ENCODE results near the gene TOX3. TPM values are rescaled to one million over a fixed set of nuclear protein-coding genes. Genes with fewer than 3 reads are reported as not detected.

Gene TOX3
- polyA plus RNA-seq, 1 of the 3 experiments (the other 2 are of a cell fraction), result not detected

DNA sequence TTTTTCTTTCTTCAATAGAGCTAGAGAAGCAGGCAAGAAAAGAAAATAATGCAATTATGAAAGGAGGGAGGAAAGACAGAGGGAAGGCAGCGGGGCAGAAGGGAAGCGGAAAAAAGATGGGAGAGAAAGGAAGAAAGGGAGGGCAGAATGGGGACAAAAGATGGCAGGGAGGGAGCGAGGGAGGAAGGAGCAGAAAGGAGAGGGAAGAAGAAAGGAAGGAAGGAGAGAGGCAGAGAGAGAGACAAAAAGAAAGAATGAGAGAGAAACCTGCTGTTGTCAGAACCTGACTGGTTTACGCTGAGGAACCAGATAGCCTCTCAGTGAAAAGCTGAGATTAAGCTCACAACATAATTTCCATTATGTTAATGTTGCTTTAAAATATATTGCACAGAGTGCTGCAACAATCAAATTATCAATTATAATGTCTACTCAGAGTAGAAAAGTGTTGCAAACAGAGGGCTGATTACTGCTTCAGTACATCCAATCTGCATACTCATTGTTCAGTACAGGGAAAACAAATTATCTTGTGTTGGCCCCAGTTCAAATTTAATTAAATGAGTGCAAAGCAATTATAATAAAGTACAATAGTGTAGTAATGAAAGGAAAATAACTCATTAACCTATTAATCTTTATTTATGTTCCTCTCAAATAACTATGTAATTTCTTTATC, 32.0 kb upstream of the TOX3 start:
- no peaks in the 10 kb centered on the region for H3F3A ChIP-seq (replicated peaks; ENCODE audit: insufficient read depth)
- H3K4me1 ChIP-seq (ENCODE audit: control insufficient read depth in 1 of 2, insufficient read depth in 2 of 2, low read depth in 1 of 2, low read length in 1 of 2), result no peaks in the 10 kb centered on the region
- no peaks in the 10 kb centered on the region for H3K9me2 ChIP-seq
- no peak for DNase-seq
- H2AFZ ChIP-seq (ENCODE audit: low read depth), result no peak overlapping the region
- CTCF ChIA-PET, result no interaction called here
- H3K9me3 ChIP-seq, result no peaks in the 10 kb centered on the region
- no peaks in the 10 kb centered on the region for H3K79me2 ChIP-seq (ENCODE audit: insufficient read depth)
- POLR2A ChIA-PET, result no interaction called here
- H3K4me3 ChIP-seq (ENCODE audit: low read depth in 2 of 2, low read length in 1 of 2), result no peak overlapping the region
- H3K4me2 ChIP-seq, result no peak overlapping the region
- no peak overlapping the region for H3K27ac ChIP-seq (ENCODE audit: low read depth in 2 of 2, low read length in 1 of 2)
- H4K20me1 ChIP-seq (ENCODE audit: insufficient read depth), result no peaks in the 10 kb centered on the region
- no peaks in the 10 kb centered on the region for H3K27me3 ChIP-seq (ENCODE audit: insufficient read depth)
- WGBS (ENCODE audit: low lambda C conversion rate), result 48% methylated on average over 4 of the region's 4 CpGs
- no peak overlapping the region for H3K9ac ChIP-seq
- H3K36me3 ChIP-seq (replicated peaks in 1 of 2; ENCODE audit: control insufficient read depth in 1 of 2, insufficient read depth in 2 of 2, low read length in 1 of 2), result no peaks in the 10 kb centered on the region
- TF ChIP-seq, protein P1, sequence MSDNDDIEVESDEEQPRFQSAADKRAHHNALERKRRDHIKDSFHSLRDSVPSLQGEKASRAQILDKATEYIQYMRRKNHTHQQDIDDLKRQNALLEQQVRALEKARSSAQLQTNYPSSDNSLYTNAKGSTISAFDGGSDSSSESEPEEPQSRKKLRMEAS (IDR thresholded peaks at IDR 0.05; ENCODE audit: low read depth), result no peak
- TF ChIP-seq FOXJ3 (CRISPR knock-in tag; IDR thresholded peaks at IDR 0.05) (no peak), YY1 (IDR thresholded peaks at IDR 0.05; ENCODE audit: low read depth) (no peak)

DNA sequence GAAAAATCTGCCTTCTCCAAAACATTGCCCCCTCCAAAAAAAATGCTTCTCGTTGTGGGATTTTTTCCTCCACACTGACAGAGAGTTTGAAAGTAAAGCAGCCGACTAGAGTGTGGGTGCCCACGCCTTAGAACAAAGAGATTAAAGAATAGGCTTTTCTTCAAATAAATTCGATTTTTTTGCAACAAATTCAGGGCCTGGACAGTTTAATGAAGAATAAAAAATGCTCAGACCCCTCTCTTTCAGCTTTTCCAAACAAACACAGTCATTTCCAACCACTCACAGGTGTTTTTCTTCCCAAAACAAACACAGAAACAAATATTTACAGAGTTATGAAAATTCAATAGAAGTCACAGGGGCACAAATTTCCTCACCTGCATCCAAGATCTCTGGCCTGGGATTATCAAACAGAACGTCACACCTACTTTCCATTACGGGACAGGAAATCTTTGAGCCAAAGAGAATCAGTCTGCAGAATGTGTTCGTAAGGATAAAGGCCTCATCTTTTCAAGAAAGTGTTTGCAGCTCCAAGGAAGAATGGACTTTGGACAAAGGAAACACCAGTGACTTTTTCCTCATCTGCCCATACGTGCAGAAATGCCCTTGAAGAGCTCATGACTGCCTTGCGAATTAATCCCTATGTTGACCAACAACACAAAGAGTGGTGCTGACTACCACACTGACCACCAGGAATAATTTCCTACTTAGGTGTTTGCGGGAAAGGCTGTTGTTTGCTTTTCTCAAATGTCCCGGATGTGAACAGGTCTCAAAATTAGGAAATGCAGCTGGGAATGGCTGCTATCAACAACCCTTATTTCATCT, 31.3 kb upstream of the TOX3 start:
- no peak overlapping the region for H3K4me2 ChIP-seq
- H3K4me3 ChIP-seq (ENCODE audit: low read depth in 2 of 2, low read length in 1 of 2), result no peak overlapping the region
- CTCF ChIA-PET, result interaction anchor here (1.3 kb wide), 1 partner anchor 282 kb away, joined by 3 read pairs; no protein-coding TSS in a partner anchor
- no peaks in the 10 kb centered on the region for H3K36me3 ChIP-seq (replicated peaks in 1 of 2; ENCODE audit: control insufficient read depth in 1 of 2, insufficient read depth in 2 of 2, low read length in 1 of 2)
- TF ChIP-seq, protein P2, sequence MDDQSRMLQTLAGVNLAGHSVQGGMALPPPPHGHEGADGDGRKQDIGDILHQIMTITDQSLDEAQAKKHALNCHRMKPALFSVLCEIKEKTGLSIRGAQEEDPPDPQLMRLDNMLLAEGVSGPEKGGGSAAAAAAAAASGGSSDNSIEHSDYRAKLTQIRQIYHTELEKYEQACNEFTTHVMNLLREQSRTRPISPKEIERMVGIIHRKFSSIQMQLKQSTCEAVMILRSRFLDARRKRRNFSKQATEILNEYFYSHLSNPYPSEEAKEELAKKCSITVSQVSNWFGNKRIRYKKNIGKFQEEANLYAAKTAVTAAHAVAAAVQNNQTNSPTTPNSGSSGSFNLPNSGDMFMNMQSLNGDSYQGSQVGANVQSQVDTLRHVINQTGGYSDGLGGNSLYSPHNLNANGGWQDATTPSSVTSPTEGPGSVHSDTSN (IDR thresholded peaks at IDR 0.05), result no peak
- TF ChIP-seq SIN3A (IDR thresholded peaks at IDR 0.05; ENCODE audit: borderline replicate concordance, low read depth, low read length) (no peak), ELF1 (IDR thresholded peaks at IDR 0.05) (no peak), EP300 (IDR thresholded peaks at IDR 0.05; ENCODE audit: borderline replicate concordance in 1 of 2, low read depth in 1 of 2, low read length in 1 of 2) (no peak), MEF2A (IDR thresholded peaks at IDR 0.05; ENCODE audit: borderline replicate concordance, low read depth) (no peak), FOSL2 (IDR thresholded peaks at IDR 0.05; ENCODE audit: borderline replicate concordance, low read depth) (no peak), TEAD4 (IDR thresholded peaks at IDR 0.05; ENCODE audit: borderline replicate concordance, insufficient read depth) (no peak), POLR2AphosphoS5 (IDR thresholded peaks at IDR 0.05; ENCODE audit: low read depth, low read length) (no peak), GABPA (IDR thresholded peaks at IDR 0.05; ENCODE audit: low read depth) (no peak), RFX5 (IDR thresholded peaks at IDR 0.05; ENCODE audit: low read length) (no peak)
- TF ChIP-seq, protein P3, sequence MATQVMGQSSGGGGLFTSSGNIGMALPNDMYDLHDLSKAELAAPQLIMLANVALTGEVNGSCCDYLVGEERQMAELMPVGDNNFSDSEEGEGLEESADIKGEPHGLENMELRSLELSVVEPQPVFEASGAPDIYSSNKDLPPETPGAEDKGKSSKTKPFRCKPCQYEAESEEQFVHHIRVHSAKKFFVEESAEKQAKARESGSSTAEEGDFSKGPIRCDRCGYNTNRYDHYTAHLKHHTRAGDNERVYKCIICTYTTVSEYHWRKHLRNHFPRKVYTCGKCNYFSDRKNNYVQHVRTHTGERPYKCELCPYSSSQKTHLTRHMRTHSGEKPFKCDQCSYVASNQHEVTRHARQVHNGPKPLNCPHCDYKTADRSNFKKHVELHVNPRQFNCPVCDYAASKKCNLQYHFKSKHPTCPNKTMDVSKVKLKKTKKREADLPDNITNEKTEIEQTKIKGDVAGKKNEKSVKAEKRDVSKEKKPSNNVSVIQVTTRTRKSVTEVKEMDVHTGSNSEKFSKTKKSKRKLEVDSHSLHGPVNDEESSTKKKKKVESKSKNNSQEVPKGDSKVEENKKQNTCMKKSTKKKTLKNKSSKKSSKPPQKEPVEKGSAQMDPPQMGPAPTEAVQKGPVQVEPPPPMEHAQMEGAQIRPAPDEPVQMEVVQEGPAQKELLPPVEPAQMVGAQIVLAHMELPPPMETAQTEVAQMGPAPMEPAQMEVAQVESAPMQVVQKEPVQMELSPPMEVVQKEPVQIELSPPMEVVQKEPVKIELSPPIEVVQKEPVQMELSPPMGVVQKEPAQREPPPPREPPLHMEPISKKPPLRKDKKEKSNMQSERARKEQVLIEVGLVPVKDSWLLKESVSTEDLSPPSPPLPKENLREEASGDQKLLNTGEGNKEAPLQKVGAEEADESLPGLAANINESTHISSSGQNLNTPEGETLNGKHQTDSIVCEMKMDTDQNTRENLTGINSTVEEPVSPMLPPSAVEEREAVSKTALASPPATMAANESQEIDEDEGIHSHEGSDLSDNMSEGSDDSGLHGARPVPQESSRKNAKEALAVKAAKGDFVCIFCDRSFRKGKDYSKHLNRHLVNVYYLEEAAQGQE (IDR thresholded peaks at IDR 0.05; ENCODE audit: low read depth, low read length), result no peak
- H3K9ac ChIP-seq, result no peak overlapping the region
- H3K79me2 ChIP-seq (ENCODE audit: insufficient read depth), result no peaks in the 10 kb centered on the region
- POLR2A ChIA-PET, result no interaction called here
- no peaks in the 10 kb centered on the region for H3K4me1 ChIP-seq (ENCODE audit: control insufficient read depth in 1 of 2, insufficient read depth in 2 of 2, low read depth in 1 of 2, low read length in 1 of 2)
- 19% methylated on average over 11 of the region's 11 CpGs for WGBS (ENCODE audit: low lambda C conversion rate)
- DNase-seq, result no peak
- H2AFZ ChIP-seq (ENCODE audit: low read depth), result no peak overlapping the region
- no peaks in the 10 kb centered on the region for H4K20me1 ChIP-seq (ENCODE audit: insufficient read depth)
- no peaks in the 10 kb centered on the region for H3K9me2 ChIP-seq
- H3K27ac ChIP-seq (ENCODE audit: low read depth in 2 of 2, low read length in 1 of 2), result no peak overlapping the region
- H3K27me3 ChIP-seq (ENCODE audit: insufficient read depth), result no peaks in the 10 kb centered on the region
- no peaks in the 10 kb centered on the region for H3F3A ChIP-seq (replicated peaks; ENCODE audit: insufficient read depth)
- no peaks in the 10 kb centered on the region for H3K9me3 ChIP-seq
